GM11168 (cell line): ENCODE results near the gene HAX1.
"Not testable (repeated sequence)": the region's sequence is repeated elsewhere in the genome, so short reads cannot be mapped to it uniquely, and the experiment has no call there.

ENCODE experiments used
- in situ Hi-C: fragments of 300-500 bp; cut with MboI; formaldehyde crosslinking; loops from one replicate; pipeline ENCODE4 v1.12.0; 2022; ENCODE audit warnings: low sequenced_read_pairs; ENCODE audit not compliant: unreplicated experiment

The HAX1 gene

GRCh38 chr1:154272217-154272998 is at the start of gene HAX1:
Gene HAX1 (plus strand): TSS chr1:154272629. CDS start chr1:154272724, 95 bp downstream.
- in situ Hi-C loops = loop anchor here (5.0 kb wide), 1 partner anchor 90 kb away; no protein-coding TSS in a partner anchor

- in situ Hi-C loops = no loop called here
These were observed 49.5 kb upstream of the HAX1 start for GRCh38 chr1:154222918-154223317.

- in situ Hi-C loops = no loop called here
These were observed 48.8 kb upstream of the HAX1 start for GRCh38 chr1:154223621-154224020.

GRCh38 chr1:154225370-154225769 is 47.1 kb upstream of the HAX1 start:
- in situ Hi-C loops = no loop called here

- in situ Hi-C loops = not testable (repeated sequence)
These were observed 41.3 kb upstream of the HAX1 start for GRCh38 chr1:154231112-154231511.

GRCh38 chr1:154233127-154233526 is 39.3 kb upstream of the HAX1 start:
- in situ Hi-C loops = not testable (repeated sequence)

GRCh38 chr1:154236855-154237254 is 35.6 kb upstream of the HAX1 start:
- in situ Hi-C loops = no loop called here

- in situ Hi-C loops = no loop called here
These were observed 35.0 kb upstream of the HAX1 start for GRCh38 chr1:154237435-154237834.

- in situ Hi-C loops = no loop called here
These were observed 34.4 kb upstream of the HAX1 start for GRCh38 chr1:154237880-154238506.

GRCh38 chr1:154239491-154239890 is 32.9 kb upstream of the HAX1 start:
- in situ Hi-C loops = no loop called here

- in situ Hi-C loops = no loop called here
These were observed 32.1 kb upstream of the HAX1 start for GRCh38 chr1:154240294-154240833.

GRCh38 chr1:154241703-154242351 is 30.6 kb upstream of the HAX1 start:
- in situ Hi-C loops = no loop called here

GRCh38 chr1:154253671-154254070 is 18.8 kb upstream of the HAX1 start:
- in situ Hi-C loops = no loop called here

- in situ Hi-C loops = no loop called here
These were observed 15.7 kb upstream of the HAX1 start for GRCh38 chr1:154256686-154257085.

- in situ Hi-C loops = no loop called here
These were observed 13.6 kb upstream of the HAX1 start for GRCh38 chr1:154258784-154259183.

- in situ Hi-C loops = no loop called here
These were observed 12.3 kb upstream of the HAX1 start for GRCh38 chr1:154260127-154260526.

- in situ Hi-C loops = no loop called here
These were observed 8.7 kb upstream of the HAX1 start for GRCh38 chr1:154263465-154264332.

- in situ Hi-C loops = no loop called here
These were observed 8.0 kb upstream of the HAX1 start for GRCh38 chr1:154264454-154264853.

- in situ Hi-C loops = no loop called here
These were observed 6.8 kb upstream of the HAX1 start for GRCh38 chr1:154265586-154265985.

GRCh38 chr1:154270833-154271232 is 1.6 kb upstream of the HAX1 start:
- in situ Hi-C loops = loop anchor here (5.0 kb wide), 1 partner anchor 89 kb away; no protein-coding TSS in a partner anchor
